ENCODE data around the gene DLEC1. TPM values are rescaled to one million over a fixed set of nuclear protein-coding genes. Genes with fewer than 3 reads are reported as not detected.

DLEC1 gene
- total and polyA plus RNA-seq, 2 experiments from 2014 or later = 0.31 to 0.66 TPM

- TF ChIP-seq ZNF462 (CRISPR knock-in tag; IDR thresholded peaks at IDR 0.05) (no peak), CTCF (conservative IDR thresholded peaks at IDR 0.05; ENCODE audit: low read depth in 2 of 2) (no peak), STAT1 (IDR thresholded peaks at IDR 0.05; ENCODE audit: unreplicated experiment) (no peak)
These were observed 130.0 kb downstream of the DLEC1 start (continued) for GRCh38 chr3:38169027-38169317.

GRCh38 chr3:38170722-38171121 is 131.7 kb downstream of the DLEC1 start:
- H3K27ac Mint-ChIP-seq = peak overlapping the region; percentile 66; the same call in 1 of the 2 replicates
- Histone ChIP-seq H3K36me3 (ENCODE audit: insufficient read depth) (no peaks in the 10 kb centered on the region), H3K27me3 (ENCODE audit: insufficient read depth) (no peaks in the 10 kb centered on the region), H4K20me1 (replicated peaks; ENCODE audit: insufficient read depth) (peaks cover 77% of the 10 kb centered on the region), H3K4me3 (no peak overlapping the region), H3F3A (replicated peaks; ENCODE audit: low read depth) (no peaks in the 10 kb centered on the region), H3K4me2 (no peak overlapping the region), H3K27ac (ENCODE audit: low read depth) (no peak overlapping the region), H3K79me2 (replicated peaks; ENCODE audit: insufficient read depth) (peaks cover 100% of the 10 kb centered on the region), H3K4me1 (ENCODE audit: insufficient read depth) (peaks cover 28% of the 10 kb centered on the region), H3K9me2 (ENCODE audit: insufficient read depth) (no peaks in the 10 kb centered on the region), H2AFZ (no peak overlapping the region)
- 0 out of 3 replicates have a peak, but pooled peaks cover 4% of the 10 kb centered on the region for H3K36me3 Mint-ChIP-seq (ENCODE audit: low read depth)
- H3K4me1 Mint-ChIP-seq = peaks cover 40% of the 10 kb centered on the region
- DNase-seq (ENCODE audit: low spot score) (no peak), ATAC-seq (no peak)
- TF ChIP-seq STAT1 (IDR thresholded peaks at IDR 0.05; ENCODE audit: unreplicated experiment) = no peak
- TF ChIP-seq POLR2AphosphoS5 (IDR thresholded peaks at IDR 0.05; ENCODE audit: low read depth) = no peak
- TF ChIP-seq CREB1 (CRISPR knock-in tag; IDR thresholded peaks at IDR 0.05; ENCODE audit: low read depth) = no peak
- TF ChIP-seq EZH2 (IDR thresholded peaks at IDR 0.05; ENCODE audit: low read depth, unreplicated experiment) = no peak
- H3K27me3 Mint-ChIP-seq (ENCODE audit: insufficient read depth, low read depth, poor library complexity) = peaks cover 13% of the 10 kb centered on the region
- no peaks in the 10 kb centered on the region for H3K9me3 Mint-ChIP-seq
- no peak overlapping the region for H3K4me3 Mint-ChIP-seq

Measured in GM23338 (cell line).